Bronchial smooth muscle cell (primary cell): Measurements from ENCODE around the gene GPR27. TPM values are rescaled to one million over a fixed set of nuclear protein-coding genes. Genes with fewer than 3 reads are reported as not detected.

Source experiments
- total RNA-seq: library from RNA; depleted of rRNA; stranded (reverse); fragments of >200 nt; gene quantifications from 2 replicates; pipeline ENCODE4 v1.2.1, GENCODE V29; 2014

GPR27 gene
- total RNA-seq = not detected in 2 replicates

GRCh38 chr3:71753701-71754609 is at the start of gene GPR27:
Gene GPR27, plus strand, starts transcription at chr3:71753855. Its CDS starts 195 bp downstream, at chr3:71754050.

GRCh38 chr3:71725271-71725991 is 28.2 kb upstream of the GPR27 start, which contains the start of gene EIF4E3:
Gene EIF4E3, minus strand, starts transcription at chr3:71725402. Its CDS starts 35 bp downstream, at chr3:71725367.

GRCh38 chr3:71784914-71785531 is 31.4 kb downstream of the GPR27 start, which contains the start of gene PROK2:
Gene PROK2, minus strand, starts transcription at chr3:71785148. Its CDS starts 96 bp downstream, at chr3:71785052.

Other genes with a start within 250 kb of the GPR27 start
- 63.0 and 92.2 TPM in 2 replicates for gene FOXP1, start 170.1 kb upstream of the GPR27 start, total RNA-seq
- gene EIF4E3, start 28.5 kb upstream of the GPR27 start, total RNA-seq = 0.63 and 1.1 TPM in 2 replicates
- gene PROK2, start 31.3 kb downstream of the GPR27 start, total RNA-seq = not detected in 2 replicates